HG03159 (cell line): ENCODE measurements around the gene ST8SIA6.
"Not testable (repeated sequence)": the region's sequence is repeated elsewhere in the genome, so short reads cannot be mapped to it uniquely, and the experiment has no call there.

Experiments
- ATAC-seq: cut with Tn5 transposase; IDR thresholded peaks from one replicate; pipeline ENCODE4 v1.9.1; 2021; ENCODE audit warnings: mild to moderate bottlenecking, moderate library complexity; ENCODE audit not compliant: unreplicated experiment

ST8SIA6 gene

DNA sequence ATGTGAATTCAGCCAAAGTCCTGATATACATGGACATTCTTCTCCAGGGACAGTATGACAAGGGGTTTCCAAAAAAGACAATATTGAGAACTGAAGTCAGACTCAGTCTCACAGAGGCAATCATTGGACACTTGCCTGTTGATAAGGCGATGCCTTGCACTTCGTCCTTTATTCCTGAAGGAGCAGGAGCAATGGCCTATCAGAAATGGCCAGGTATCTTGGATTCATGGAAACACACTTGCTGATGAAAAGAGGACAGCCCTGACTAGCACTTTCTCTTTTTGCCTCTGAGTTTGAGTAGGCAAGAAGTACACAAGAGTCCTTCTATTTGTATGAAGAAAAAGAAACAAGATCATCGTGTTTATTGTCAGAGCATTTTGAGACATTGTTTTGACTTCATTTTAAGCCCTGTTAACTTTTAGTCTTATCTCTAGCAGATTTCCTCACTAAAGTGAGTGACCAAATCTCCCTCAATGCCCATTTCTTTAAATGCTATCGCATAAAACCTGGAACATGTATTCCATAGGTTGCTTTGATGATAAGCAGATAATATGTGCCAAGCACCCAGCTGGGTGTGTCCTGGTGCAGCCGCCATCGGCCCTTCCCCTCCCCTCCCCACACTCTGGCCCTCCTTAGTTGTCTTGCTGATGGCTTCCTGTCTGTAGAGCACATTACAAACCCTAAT lies 26.6 kb downstream of the ST8SIA6 start:
- no peak for ATAC-seq

DNA sequence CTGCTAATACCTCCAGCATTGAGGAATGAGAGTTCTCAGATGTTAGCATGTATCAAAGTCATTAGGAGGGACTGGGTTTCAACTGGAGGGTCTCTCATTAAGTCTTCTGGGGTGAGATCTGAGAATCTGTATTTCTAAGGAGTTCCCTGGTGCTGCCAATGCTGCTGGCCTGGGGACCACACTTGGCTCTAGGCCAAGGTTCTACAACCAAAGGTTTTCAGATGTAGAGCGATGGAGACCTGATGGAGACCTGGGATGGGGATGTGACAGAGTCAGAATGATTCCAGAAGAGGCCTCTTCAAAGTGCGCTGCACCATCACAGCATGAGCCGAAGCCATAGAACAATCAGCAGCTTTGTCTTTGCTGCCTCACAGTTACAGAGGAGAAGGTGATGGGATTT lies 27.2 kb downstream of the ST8SIA6 start:
- no peak for ATAC-seq

DNA sequence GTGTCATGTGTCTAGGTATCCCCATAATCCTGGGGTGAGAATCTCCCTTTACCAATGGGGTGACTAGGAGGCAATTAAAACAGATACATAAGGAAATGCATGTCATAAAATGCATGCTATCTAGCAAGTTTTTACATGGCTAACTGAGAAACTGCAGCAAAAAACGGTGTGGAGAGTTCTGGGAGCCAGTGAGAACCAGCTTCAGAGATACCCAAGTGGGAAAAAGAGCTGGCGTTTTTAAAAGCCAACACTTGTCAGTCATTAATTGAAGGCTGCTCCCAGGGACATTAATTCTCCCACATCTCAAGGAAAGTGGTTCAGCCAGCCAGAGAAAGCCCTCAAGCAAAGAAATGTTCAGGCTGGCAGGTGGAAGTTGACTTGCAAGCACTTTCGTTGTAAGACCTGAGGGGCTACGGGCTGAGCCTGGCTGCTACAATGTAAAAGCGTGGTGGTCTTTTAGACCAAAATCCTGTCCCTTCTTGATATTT lies 28.1 kb downstream of the ST8SIA6 start:
- ATAC-seq = no peak

DNA sequence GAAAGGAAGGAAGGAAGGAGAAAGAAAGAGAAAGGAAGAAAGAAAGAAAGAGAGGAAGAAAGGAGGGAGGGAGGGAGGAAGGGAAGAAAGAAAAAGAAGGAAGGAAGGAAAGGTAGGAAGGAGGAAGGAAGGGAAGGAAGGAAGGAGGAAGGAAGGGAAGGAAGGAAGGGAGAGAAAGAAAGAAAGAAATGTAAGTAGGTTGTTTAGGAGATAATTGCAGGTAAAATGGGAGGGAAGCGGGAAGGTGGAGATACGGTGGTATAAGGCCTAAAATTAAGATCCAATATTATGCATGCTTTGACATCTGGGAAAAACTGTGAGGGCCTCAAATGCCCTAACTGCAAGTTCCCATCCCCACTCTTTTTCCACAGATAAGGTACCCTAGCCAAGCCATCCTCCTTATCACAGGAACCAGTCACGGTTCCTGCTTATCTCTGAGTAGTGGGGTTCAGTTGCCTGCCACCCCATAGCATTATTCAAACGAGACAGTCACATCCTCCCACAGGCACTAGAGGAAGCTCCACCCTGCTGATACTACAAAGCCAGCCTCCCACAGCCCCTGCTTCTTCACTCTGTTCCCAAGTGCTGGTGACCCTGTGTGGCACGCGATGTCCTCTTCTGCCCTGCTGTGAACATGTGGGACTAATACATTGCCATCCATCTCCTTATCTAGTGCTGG lies 28.7 kb downstream of the ST8SIA6 start:
- ATAC-seq = no peak

DNA sequence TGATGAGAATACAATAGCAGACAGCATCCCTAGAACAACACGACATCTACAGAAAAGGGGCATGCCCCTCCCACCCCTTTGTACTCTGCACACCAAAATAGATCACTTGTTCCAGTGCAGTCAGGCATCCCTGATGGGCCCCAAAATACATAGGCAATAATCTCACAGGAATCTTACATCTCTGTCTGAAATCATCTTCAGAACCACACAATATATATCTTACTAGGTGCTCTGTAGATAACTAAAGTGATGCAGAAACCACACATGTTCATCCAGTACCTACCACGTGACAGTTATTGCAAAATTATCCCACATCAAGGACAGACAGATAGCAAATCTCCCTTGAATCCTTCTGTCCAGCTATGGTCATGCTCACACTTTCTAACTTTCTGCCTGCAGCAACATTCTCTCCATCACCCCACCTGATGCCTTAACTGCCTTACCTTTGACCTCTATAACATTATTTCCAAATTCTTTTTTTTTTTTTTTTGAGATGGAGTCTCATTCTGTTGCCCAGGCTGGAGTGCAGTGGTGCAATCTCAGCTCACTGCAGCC lies 30.7 kb downstream of the ST8SIA6 start:
- no peak for ATAC-seq

DNA sequence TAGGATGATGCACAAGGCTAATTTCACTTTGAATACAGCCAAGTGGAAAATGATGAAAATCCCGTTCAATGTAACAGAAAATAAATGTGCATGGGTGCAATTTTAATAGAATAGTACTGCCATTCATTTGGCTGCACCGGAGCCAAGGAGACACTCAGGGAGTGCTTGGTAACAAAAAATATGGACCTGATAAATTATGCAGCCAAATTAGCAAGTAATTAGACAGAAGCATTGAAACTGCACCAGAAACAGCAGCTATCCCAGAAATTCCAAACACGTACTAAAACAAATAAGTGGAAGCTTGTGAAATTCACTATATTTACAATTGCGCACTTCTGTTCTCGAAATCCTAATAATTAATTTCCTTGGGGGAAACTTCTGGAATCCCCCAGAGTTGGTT lies 31.5 kb downstream of the ST8SIA6 start:
- ATAC-seq = no peak

DNA sequence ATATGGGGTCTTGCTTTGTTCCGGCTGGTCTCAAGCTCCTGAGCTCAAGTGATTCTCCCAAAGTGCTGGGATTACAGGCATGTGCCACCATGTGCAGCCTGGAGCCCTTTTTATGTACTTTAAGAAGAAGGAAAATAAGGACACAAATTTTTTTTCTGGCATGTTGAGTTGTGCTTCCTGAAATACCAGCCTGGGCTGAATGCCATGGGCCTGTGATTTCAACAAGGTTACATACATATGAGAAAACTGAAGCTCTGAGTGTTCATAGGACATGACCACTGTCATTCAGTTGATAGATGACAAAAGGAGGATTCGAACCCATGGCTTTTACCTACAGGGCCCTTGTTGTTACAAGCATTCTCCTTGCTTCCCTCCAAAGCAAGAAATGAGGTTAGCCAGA lies 36.1 kb downstream of the ST8SIA6 start:
- ATAC-seq = no peak

DNA sequence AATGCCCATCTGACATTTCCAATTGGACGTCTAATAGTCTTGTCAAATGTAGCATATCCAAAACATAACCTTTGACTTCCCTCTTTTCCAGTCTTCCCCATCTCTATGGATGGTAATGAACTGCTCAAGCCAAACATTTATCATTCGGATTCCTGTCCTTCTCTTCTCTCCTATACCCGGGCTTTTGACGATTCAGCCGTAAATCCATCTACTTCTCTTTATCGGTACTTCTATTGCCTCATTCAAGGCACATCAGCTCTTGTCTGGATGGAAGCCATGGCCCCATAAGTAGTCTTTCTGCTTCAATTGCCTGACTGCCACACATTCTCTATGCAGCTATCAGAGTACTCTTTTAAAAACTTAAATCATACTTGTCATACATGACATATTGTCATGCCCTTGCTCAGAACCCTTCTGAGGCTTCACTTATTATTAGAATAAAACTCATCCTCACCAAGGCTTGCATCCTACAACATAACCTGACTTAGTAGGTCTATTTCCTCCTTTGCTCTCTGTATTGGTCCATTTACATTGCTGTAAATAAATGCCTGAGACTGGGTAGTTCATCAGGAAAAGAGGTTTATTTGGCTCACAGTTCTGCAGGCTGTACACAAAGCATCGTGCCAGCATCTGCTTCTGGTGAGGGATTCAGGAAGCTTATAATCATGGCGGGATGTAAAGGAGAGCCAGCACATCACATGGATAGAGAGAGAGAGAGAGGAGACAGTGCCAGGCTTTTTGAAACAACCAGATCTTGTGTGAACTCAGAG lies 37.8 kb downstream of the ST8SIA6 start:
- ATAC-seq = no peak

DNA sequence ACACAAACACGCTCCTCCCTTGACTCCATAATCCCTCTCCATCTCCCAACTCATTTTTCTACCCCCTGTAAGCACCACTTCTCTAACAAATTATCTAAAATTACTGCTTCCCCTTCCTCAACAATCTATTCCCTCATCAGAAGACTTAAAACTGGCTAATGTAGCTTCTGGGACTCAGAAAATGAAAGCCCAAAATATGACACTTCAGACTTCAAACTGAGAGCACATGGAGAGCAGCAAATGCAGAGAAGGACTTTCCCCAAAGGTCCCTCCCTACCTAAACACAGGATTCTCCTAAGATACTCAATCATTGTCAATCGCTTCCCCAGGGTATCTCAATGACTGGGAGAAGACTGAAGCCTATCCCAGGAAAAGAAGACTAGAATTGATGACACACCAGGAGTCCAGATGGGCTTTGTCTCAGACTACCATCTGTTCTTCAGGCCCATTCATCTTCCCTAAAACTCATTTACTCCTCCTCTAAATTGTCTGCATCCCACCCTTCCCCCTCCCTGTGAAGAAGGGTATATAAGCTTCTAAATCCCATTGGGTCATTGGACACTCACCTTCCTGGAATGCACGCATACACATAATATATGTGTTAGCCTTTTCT lies 39.2 kb downstream of the ST8SIA6 start:
- ATAC-seq = no peak

DNA sequence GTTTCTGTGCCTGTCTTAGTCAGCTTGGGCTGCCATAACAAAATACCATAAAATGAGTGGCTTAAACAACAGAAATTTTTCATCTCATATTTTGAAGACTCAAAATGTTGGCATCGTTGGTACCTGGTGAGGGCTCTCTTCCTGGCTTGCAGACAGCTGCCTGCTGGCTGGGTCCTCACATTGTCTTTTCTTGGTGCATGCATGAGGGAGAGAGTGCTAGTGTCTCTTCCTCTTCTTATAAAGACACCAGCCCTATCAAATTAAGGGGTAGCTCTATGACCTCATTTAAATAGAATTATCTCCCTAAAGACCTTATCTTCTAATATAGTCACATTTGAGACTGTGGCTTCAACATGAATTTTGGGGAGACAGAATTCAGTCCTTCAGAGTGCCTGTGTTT lies 39.9 kb downstream of the ST8SIA6 start:
- no peak for ATAC-seq

DNA sequence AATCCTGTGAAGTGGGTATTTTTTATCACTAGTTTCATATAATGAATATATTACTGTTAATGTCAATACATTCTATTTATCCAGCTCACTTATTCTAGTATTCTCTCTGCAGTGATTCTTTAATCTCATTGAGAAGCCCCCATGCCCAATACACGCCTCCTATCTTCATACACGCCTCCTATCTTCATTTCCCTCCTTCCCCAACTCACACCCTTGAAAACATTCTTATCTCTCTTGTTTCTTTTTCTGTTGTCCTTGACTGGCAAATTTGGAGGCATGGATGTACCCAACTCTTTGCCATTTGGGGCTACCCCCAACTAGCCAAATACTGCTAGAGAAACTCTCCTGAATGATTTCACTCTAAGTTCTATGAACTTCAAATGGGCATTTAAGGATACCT lies 40.5 kb downstream of the ST8SIA6 start:
- no peak for ATAC-seq

DNA sequence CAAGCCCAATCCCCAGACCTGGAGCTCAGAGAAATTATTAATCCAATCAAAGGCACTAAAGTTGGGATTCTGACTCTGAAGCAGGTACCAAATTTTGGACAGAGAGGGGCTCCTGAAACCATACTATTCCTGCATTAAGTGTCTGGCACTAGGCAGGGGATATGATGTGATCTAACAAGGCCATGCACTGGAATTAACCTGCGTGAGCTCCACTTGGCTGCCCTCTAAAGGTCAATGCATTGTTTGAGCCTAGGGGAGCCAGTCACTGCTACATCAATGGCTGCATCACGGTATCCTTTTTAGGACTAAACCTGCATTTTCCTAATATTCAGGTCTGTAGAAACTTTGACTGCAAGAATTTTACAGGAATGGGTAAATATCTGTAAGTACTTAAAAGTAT lies 42.1 kb downstream of the ST8SIA6 start:
- ATAC-seq = no peak

DNA sequence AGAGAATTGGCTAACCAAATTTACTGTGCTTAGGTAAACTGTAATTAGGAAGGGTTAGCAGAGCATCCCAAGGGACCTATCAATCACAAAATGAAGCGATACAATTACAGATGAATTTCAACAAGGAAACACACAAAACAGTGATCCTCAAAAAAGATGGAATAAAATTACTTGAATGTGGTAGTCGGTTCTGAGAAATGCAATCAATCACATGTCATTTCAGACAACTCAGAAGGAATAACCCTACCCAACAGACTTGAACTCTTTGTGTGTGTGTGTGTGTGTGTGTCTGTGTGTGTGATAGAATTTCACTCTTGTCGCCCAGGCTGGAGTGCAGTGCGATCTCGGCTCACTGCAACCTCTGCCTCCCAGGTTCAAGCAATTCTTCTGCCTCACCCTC lies 43.5 kb downstream of the ST8SIA6 start:
- no peak for ATAC-seq

DNA sequence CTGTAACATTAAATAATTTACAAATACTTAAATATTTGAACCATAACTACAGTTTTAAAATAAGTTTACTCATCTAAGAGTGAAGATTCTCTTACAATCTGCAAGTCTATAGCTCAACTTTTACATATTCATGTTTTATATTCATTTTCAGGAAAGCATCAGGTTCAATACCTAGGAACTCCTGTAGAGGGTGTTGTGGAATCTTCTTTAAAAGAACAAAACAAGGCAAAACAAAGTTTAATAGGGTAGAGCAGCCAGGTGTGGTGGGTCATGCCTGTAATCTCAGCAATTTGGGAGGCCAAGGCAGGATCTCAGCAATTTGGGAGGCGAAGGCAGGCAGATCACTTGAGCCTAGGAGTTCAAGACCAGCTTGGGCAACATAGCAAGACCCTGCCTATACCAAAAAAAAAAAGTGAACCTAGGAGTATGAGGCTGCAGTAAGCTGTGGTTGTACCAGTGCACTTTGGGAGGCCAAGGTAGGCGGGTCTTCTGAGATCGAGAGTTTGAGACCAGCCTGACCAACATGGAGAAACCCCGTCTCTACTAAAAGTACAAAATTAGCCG lies 45.1 kb downstream of the ST8SIA6 start:
- ATAC-seq = no peak

DNA sequence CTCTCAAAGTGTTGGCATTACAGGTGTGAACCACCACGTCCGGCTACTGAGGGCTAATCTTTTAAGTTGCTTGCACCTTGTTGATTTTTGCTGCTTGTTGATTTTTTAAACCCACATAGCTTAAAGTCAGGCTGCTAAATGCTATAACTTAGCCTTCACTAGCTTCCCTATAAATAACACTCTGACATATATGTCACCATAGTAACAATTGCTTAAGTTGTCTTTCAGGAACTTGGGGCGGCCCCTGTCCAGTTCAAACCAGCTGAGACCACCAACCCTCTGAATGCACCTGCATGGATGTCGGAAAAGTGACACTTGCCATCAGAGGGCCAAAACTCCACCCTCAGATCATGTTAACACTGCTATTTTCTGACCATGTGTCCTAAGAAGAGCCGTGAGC lies 47.3 kb downstream of the ST8SIA6 start:
- no peak for ATAC-seq

DNA sequence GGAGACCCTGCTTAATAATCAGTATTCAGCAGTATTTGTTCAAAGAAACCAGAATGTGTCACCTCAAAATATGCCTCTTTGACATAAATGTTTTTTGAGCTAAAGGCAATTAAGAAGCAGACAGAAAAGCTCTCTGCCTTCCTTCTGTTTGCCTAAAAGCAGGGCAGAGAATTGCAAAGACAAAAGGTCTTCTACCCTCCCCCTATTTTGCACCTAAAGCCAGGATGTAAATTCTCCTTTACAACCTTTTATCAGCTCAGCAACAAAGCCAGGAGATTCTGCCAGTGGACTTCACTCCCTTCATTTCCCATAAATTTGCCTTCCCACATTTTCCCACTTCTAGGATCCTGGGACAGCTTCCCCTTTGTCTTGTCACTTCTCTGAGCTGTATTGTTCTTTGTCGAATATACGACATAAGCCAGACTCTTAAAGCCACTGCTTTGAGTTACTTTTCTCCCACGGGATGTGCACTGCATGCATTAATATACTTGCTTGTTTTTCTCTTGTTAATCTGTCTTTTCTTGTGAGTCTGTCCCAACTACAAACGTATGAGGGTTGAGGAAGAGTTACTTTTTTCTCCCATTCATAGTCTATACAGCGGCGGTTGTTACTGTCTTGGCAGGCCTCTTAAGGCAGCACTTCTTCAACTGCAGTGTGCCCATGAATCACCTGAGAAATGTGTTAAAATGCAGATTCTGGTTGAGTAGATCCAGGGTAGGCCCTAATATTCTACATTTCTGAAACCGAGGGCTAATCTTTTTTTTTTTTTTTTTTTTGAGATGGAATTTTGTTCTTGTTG lies 48.2 kb downstream of the ST8SIA6 start:
- no peak for ATAC-seq

DNA sequence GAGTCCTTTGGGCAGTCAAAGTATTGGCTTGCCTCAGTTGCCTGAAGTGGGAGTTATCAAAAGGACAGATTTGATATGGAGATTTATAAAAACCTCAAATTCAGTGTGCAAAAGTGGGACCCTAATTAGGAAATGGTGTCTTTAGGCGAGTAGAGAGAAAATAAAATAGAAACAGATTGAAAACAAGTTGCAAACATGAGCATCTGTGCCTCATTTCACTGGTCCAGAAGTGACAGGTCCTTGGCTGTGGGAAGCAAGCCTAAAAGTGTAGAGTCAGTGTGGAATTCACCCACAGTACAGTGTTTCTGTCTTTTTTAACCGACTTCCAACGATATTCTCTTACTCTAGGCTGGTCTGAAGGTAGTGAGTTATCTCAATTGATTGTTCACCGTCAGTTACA lies 51.2 kb downstream of the ST8SIA6 start:
- no peak for ATAC-seq

DNA sequence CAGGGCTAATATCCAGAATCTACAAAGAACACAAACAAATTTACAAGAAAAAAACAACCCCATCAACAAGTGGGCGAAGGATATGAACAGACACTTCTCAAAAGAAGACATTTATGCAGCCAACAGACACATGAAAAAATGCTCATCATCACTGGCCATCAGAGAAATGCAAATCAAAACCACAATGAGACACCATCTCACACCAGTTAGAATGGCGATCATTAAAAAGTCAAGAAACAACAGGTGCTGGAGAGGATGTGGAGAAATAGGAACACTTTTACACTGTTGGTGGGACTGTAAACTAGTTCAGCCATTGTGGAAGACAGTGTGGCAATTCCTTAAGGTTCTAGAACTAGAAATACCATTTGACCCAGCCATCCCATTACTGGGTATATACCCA lies 52.4 kb downstream of the ST8SIA6 start:
- not testable (repeated sequence) for ATAC-seq

DNA sequence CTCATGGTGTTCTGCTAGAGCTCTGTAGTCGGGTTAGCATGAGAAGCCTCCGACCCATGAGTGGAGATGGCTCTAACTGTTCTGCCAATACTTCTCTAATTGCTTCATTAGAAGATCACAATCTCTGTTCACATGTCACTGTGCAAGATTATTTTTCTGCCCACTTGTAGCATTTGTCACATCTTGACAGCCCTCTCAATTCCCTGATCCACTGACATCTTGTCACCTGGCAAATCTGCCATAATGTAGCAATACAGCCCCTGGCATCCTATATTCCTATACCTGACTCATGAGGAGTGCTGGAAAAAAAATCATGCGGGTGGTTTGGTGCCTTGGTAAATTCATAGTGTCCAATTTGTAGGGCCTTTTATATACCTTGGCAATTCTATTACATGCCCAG lies 58.4 kb downstream of the ST8SIA6 start:
- no peak for ATAC-seq

DNA sequence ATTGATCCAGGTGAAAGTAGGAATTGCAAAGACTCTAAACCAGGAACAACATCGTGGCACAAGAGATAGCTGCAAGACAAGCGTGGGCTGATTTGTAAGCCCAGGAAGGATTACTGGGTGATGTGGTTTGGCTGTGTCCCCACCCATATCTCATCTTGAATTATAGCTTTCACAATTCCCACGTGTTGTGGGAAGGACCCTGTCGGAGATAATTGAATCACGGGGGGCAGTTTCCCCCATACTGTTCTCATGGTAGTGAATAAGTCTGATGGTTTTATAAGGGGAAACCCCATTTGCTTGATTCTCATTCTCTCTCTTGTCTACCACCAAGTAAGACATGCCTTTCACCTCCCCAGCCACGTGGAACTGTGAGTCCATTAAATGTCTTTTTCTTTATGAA lies 59.5 kb downstream of the ST8SIA6 start:
- no peak for ATAC-seq
